Endothelial cell of umbilical vein (primary cell): ENCODE data around the gene ACCSL.

Experiments used
- POLR2A ChIP-seq: IDR thresholded peaks from 2 replicates; pipeline ENCODE4 v1.6.1; 2012; ENCODE audit warnings: low read depth, mild to moderate bottlenecking, control low read depth, low read length
- POLR2AphosphoS5 ChIP-seq: IDR thresholded peaks from 2 replicates; pipeline ENCODE4 v1.6.1; 2012; ENCODE audit warnings: low read depth, mild to moderate bottlenecking, control low read depth, low read length, moderate library complexity; ENCODE audit not compliant: insufficient read depth
- TF ChIP-seq, protein P1 (sequence below), 2 donors: IDR thresholded peaks; 1 replicate in 1 of 2; 2 replicates in 1 of 2; pipeline ENCODE4 v1.5.1; 2011; ENCODE audit warnings: low read length in 2 of 2, mild to moderate bottlenecking in 2 of 2, moderate library complexity in 2 of 2, control low read depth in 1 of 2, inconsistent platforms in 1 of 2, low read depth in 1 of 2; ENCODE audit not compliant: insufficient read depth in 1 of 2; ENCODE audit errors: extremely low read depth in 1 of 2
- TF ChIP-seq, protein P2 (sequence below): IDR thresholded peaks from 2 replicates; pipeline ENCODE4 v1.6.1; 2011; ENCODE audit not compliant: insufficient read depth, insufficient read length

DNA sequence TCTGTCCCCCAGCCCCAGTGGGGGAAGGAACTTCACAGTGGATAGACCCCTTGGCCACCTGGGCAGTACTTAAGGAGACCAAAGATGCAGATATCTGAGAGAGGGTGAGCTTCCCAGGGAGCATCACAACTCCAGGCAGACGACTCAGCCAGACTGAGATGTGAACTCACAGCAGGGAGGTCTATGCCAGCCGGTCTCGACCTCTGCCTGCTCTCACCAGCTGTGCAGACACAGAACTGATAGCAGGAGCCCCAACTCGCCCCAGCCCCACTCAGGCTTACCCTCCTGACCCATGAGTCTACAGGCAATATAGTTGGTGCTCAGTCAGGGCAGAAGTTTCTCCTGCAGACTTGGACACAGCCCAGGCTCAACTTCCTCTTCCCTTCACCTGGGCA lies 29.7 kb upstream of the ACCSL start:
- TF ChIP-seq, protein P1, sequence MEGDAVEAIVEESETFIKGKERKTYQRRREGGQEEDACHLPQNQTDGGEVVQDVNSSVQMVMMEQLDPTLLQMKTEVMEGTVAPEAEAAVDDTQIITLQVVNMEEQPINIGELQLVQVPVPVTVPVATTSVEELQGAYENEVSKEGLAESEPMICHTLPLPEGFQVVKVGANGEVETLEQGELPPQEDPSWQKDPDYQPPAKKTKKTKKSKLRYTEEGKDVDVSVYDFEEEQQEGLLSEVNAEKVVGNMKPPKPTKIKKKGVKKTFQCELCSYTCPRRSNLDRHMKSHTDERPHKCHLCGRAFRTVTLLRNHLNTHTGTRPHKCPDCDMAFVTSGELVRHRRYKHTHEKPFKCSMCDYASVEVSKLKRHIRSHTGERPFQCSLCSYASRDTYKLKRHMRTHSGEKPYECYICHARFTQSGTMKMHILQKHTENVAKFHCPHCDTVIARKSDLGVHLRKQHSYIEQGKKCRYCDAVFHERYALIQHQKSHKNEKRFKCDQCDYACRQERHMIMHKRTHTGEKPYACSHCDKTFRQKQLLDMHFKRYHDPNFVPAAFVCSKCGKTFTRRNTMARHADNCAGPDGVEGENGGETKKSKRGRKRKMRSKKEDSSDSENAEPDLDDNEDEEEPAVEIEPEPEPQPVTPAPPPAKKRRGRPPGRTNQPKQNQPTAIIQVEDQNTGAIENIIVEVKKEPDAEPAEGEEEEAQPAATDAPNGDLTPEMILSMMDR (IDR thresholded peaks at IDR 0.05; ENCODE audit: extremely low read depth in 1 of 2, insufficient read depth in 1 of 2, low read depth in 1 of 2, low read length in 2 of 2) = no peak
- TF ChIP-seq POLR2AphosphoS5 (no peak), POLR2A (no peak)
- TF ChIP-seq, protein P2, sequence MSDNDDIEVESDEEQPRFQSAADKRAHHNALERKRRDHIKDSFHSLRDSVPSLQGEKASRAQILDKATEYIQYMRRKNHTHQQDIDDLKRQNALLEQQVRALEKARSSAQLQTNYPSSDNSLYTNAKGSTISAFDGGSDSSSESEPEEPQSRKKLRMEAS = no peak
